HCT116 (cell line): Measurements from ENCODE around the gene MED14.

Source experiments
- CBX3 ChIP-seq: IDR thresholded peaks from 2 replicates; pipeline ENCODE4 v1.6.1; 2012; ENCODE audit warnings: low read depth
- EZH2 ChIP-seq: fragments of 200-600 bp; sonication (generic); IDR thresholded peaks from 2 replicates; pipeline ENCODE4 v1.6.1; 2017; ENCODE audit warnings: antibody characterized with exemption, mixed run types
- EZH2phosphoT487 ChIP-seq: fragments of 200-600 bp; IDR thresholded peaks from 2 replicates; pipeline ENCODE4 v1.6.1; 2018; ENCODE audit warnings: antibody characterized with exemption, borderline replicate concordance
- JUND ChIP-seq: IDR thresholded peaks from 2 replicates; pipeline ENCODE4 v1.6.1; 2012
- POLR2A ChIP-seq: IDR thresholded peaks from 2 replicates; pipeline ENCODE4 v1.7.0; 2011; ENCODE audit warnings: borderline replicate concordance; ENCODE audit not compliant: insufficient read depth, insufficient read length; ENCODE audit errors: extremely low read depth
- POLR2AphosphoS5 ChIP-seq: IDR thresholded peaks from 2 replicates; pipeline ENCODE4 v1.6.1; 2011; ENCODE audit warnings: mild to moderate bottlenecking, low read depth, low read length, moderate library complexity
- RAD21 ChIP-seq: IDR thresholded peaks from 2 replicates; pipeline ENCODE4 v1.6.1; 2012; ENCODE audit warnings: low read depth, mild to moderate bottlenecking
- SP1 ChIP-seq: IDR thresholded peaks from 2 replicates; pipeline ENCODE4 v1.6.1; 2012; ENCODE audit warnings: low read depth
- TF ChIP-seq, protein P1 (sequence below), 3 experiments: fragments of 200-600 bp in 1 of 3; sonication (generic) in 1 of 3; IDR thresholded peaks in 2 of 3; conservative IDR thresholded peaks in 1 of 3; 2 replicates each; pipeline ENCODE4 v1.5.1; 2012 to 2017; ENCODE audit warnings: low read depth in 2 of 3, low read length in 2 of 3, antibody characterized with exemption in 1 of 3, borderline replicate concordance in 1 of 3, control low read depth in 1 of 3, mild to moderate bottlenecking in 1 of 3, mixed read lengths in 1 of 3, mixed run types in 1 of 3, moderate library complexity in 1 of 3; ENCODE audit not compliant: insufficient read depth in 1 of 3

DNA sequence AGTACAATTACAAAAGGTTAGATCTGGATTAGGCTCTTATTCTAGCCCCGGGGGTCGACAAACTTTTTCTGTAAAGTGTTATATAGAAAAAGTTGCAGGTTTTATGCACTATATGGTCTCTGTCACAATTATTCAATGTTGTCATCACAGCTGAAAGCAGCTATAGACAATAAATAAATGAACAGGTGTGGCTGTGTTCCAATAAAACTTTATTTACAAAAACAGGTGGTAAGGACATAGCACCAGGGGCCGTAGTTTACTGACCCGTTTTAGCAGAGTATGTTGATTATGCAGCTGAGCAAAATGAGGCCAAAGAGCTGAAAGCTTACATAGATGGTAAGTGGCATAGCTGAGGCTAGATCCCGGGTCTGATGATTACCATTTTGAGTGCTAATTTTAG, 75.0 kb downstream of the MED14 start:
- TF ChIP-seq POLR2A (no peak), JUND (no peak), EZH2 (no peak), CBX3 (no peak), POLR2AphosphoS5 (no peak), EZH2phosphoT487 (no peak), RAD21 (no peak), SP1 (no peak)
- TF ChIP-seq, protein P1, sequence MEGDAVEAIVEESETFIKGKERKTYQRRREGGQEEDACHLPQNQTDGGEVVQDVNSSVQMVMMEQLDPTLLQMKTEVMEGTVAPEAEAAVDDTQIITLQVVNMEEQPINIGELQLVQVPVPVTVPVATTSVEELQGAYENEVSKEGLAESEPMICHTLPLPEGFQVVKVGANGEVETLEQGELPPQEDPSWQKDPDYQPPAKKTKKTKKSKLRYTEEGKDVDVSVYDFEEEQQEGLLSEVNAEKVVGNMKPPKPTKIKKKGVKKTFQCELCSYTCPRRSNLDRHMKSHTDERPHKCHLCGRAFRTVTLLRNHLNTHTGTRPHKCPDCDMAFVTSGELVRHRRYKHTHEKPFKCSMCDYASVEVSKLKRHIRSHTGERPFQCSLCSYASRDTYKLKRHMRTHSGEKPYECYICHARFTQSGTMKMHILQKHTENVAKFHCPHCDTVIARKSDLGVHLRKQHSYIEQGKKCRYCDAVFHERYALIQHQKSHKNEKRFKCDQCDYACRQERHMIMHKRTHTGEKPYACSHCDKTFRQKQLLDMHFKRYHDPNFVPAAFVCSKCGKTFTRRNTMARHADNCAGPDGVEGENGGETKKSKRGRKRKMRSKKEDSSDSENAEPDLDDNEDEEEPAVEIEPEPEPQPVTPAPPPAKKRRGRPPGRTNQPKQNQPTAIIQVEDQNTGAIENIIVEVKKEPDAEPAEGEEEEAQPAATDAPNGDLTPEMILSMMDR (IDR thresholded peaks at IDR 0.05 in 2 of 3, conservative IDR thresholded peaks at IDR 0.05 in 1 of 3; ENCODE audit: borderline replicate concordance in 1 of 3, insufficient read depth in 1 of 3, low read depth in 2 of 3, low read length in 2 of 3): no peak
